IMR-90 (cell line): Measurements from ENCODE around the gene SIK2. TPM values are rescaled to one million over a fixed set of nuclear protein-coding genes. Genes with fewer than 3 reads are reported as not detected.

ENCODE experiments used
- ATAC-seq: fragments of 200-7000 bp; cut with Tn5 transposase; 2 replicates; pipeline ENCODE4 v1.9.1; 2020; ENCODE audit warnings: low read depth, mild to moderate bottlenecking, moderate library complexity
- BruUV-seq: library from RNA; stranded (reverse); fragments of 400-500 nt; replicated peaks from 2 replicates; lab custom pipeline; 2021; lab: Mats Ljungman, UMichigan
- CTCF ChIA-PET: fragments of 300-600 bp; formaldehyde crosslinking; extraction: SDS; loops from one replicate; lab custom pipeline; 2021; ENCODE audit warnings: antibody characterized with exemption; lab: Yijun Ruan, JAX
- POLR2A ChIA-PET: fragments of 300-600 bp; sonication (Branson Sonifier 250); formaldehyde crosslinking; loops from one replicate; lab custom pipeline; 2022; ENCODE audit warnings: antibody characterized with exemption; ENCODE audit not compliant: unreplicated experiment; lab: Charles Lee
- DNase-seq: peaks from one replicate; pipeline ENCODE4 v3.0.0; 2013
- H2AFZ ChIP-seq: replicated peaks from 2 replicates; pipeline ENCODE3; 2013; ENCODE audit warnings: low read length, mild to moderate bottlenecking; ENCODE audit not compliant: poor library complexity
- H2AK5ac ChIP-seq: 2 replicates; pipeline ENCODE4 v1.6.1; 2013; ENCODE audit warnings: low read depth, low read length, inconsistent platforms
- H2AK9ac ChIP-seq: replicated peaks from 2 replicates; pipeline ENCODE3; 2013; ENCODE audit warnings: mild to moderate bottlenecking, low read depth, low read length, moderate library complexity; ENCODE audit not compliant: poor library complexity
- H2BK120ac ChIP-seq: 2 replicates; pipeline ENCODE4 v1.6.1; 2013; ENCODE audit warnings: low read depth, low read length, inconsistent platforms
- H2BK15ac ChIP-seq: 3 replicates; pipeline ENCODE4 v1.6.1; 2013; ENCODE audit warnings: low read depth, low read length, inconsistent platforms
- H2BK20ac ChIP-seq: 2 replicates; pipeline ENCODE4 v1.6.1; 2013; ENCODE audit warnings: low read depth, mild to moderate bottlenecking, inconsistent platforms, low read length, moderate library complexity
- H2BK5ac ChIP-seq: 2 replicates; pipeline ENCODE4 v1.6.1; 2013; ENCODE audit warnings: mild to moderate bottlenecking, low read depth, low read length, inconsistent platforms; ENCODE audit not compliant: poor library complexity, severe bottlenecking
- H3K14ac ChIP-seq: replicated peaks from 2 replicates; pipeline ENCODE4 v1.6.1; 2013; ENCODE audit warnings: low read depth, low read length, inconsistent platforms
- H3K18ac ChIP-seq: 2 replicates; pipeline ENCODE4 v1.6.1; 2013; ENCODE audit warnings: low read depth, low read length, control low read depth
- H3K23ac ChIP-seq: 2 replicates; pipeline ENCODE4 v1.6.1; 2013; ENCODE audit warnings: low read depth, low read length, inconsistent platforms
- H3K27ac ChIP-seq: 2 replicates; pipeline ENCODE4 v1.5.1; 2013; ENCODE audit warnings: mild to moderate bottlenecking, control low read depth, low read length; ENCODE audit not compliant: insufficient read depth
- H3K27me3 ChIP-seq: 2 replicates; pipeline ENCODE4 v1.6.1; 2013; ENCODE audit warnings: low read length; ENCODE audit not compliant: control insufficient read depth, insufficient read depth
- H3K36me3 ChIP-seq: 2 replicates; pipeline ENCODE4 v1.6.1; 2013; ENCODE audit warnings: low read length, mixed read lengths; ENCODE audit not compliant: control insufficient read depth, insufficient read depth
- H3K4ac ChIP-seq: 2 replicates; pipeline ENCODE4 v1.6.1; 2013; ENCODE audit warnings: low read depth, low read length, inconsistent platforms
- H3K4me1 ChIP-seq: 2 replicates; pipeline ENCODE4 v1.6.1; 2013; ENCODE audit warnings: low read length, mixed read lengths; ENCODE audit not compliant: control insufficient read depth, insufficient read depth
- H3K4me2 ChIP-seq: 2 replicates; pipeline ENCODE4 v1.6.1; 2013; ENCODE audit warnings: low read depth, mild to moderate bottlenecking, control low read depth, low read length, moderate library complexity
- H3K4me3 ChIP-seq: 2 replicates; pipeline ENCODE4 v1.5.1; 2013; ENCODE audit warnings: low read depth, mild to moderate bottlenecking, control low read depth, low read length, moderate library complexity; ENCODE audit not compliant: insufficient read depth
- H3K56ac ChIP-seq: 2 replicates; pipeline ENCODE4 v1.6.1; 2013; ENCODE audit warnings: low read length, inconsistent platforms; ENCODE audit not compliant: insufficient read depth; ENCODE audit errors: extremely low read depth
- H3K79me1 ChIP-seq, 2 experiments: 2 replicates each; pipeline ENCODE4 v1.6.1; 2013; ENCODE audit warnings: low read length in 2 of 2, inconsistent platforms in 1 of 2, low read depth in 1 of 2
- H3K9ac ChIP-seq: 2 replicates; pipeline ENCODE4 v1.6.1; 2013; ENCODE audit warnings: low read depth, low read length, control low read depth
- H3K9me1 ChIP-seq: 2 replicates; pipeline ENCODE4 v1.6.1; 2013; ENCODE audit warnings: low read length, inconsistent platforms; ENCODE audit not compliant: insufficient read depth
- H3K9me3 ChIP-seq: 2 replicates; pipeline ENCODE4 v1.6.1; 2013; ENCODE audit warnings: low read length; ENCODE audit not compliant: control insufficient read depth, insufficient read depth
- H4K20me1 ChIP-seq: 2 replicates; pipeline ENCODE4 v1.6.1; 2013; ENCODE audit warnings: low read length, inconsistent platforms; ENCODE audit not compliant: insufficient read depth
- H4K5ac ChIP-seq: 2 replicates; pipeline ENCODE4 v1.6.1; 2013; ENCODE audit warnings: mild to moderate bottlenecking, low read depth, low read length, control low read depth
- H4K8ac ChIP-seq, 2 experiments: 2 replicates each; pipeline ENCODE4 v1.6.1; 2013; ENCODE audit warnings: low read depth in 2 of 2, low read length in 2 of 2, control low read depth in 1 of 2, inconsistent platforms in 1 of 2
- H4K91ac ChIP-seq: 2 replicates; pipeline ENCODE4 v1.6.1; 2013; ENCODE audit warnings: low read depth, low read length, inconsistent platforms; ENCODE audit not compliant: insufficient read depth
- BHLHE40 ChIP-seq: fragments of 150-350 bp; IDR thresholded peaks from 2 replicates; pipeline ENCODE4 v1.6.1; 2016; ENCODE audit warnings: mild to moderate bottlenecking, low read depth, low read length
- CEBPB ChIP-seq: IDR thresholded peaks from 2 replicates; pipeline ENCODE4 v1.6.1; 2012; ENCODE audit warnings: low read depth, low read length, improper control_type of control experiment
- CHD1 ChIP-seq: IDR thresholded peaks from 2 replicates; pipeline ENCODE4 v1.6.1; 2012; ENCODE audit warnings: low read depth, low read length, improper control_type of control experiment
- ELK1 ChIP-seq: fragments of 150-350 bp; IDR thresholded peaks from 2 replicates; pipeline ENCODE4 v1.6.1; 2016; ENCODE audit warnings: low read depth, mild to moderate bottlenecking, low read length, moderate library complexity, borderline replicate concordance
- FOS ChIP-seq: fragments of 150-350 bp; IDR thresholded peaks from 2 replicates; pipeline ENCODE4 v1.6.1; 2016; ENCODE audit warnings: low read depth, low read length
- MAFK ChIP-seq: IDR thresholded peaks from 2 replicates; pipeline ENCODE4 v1.6.1; 2012; ENCODE audit warnings: low read depth, low read length, improper control_type of control experiment
- MXI1 ChIP-seq: IDR thresholded peaks from 2 replicates; pipeline ENCODE4 v1.6.1; 2012; ENCODE audit warnings: low read depth, mild to moderate bottlenecking, low read length, moderate library complexity, borderline replicate concordance
- NFE2L2 ChIP-seq: fragments of 150-350 bp; IDR thresholded peaks from 2 replicates; pipeline ENCODE4 v1.6.1; 2016; ENCODE audit warnings: low read depth, mild to moderate bottlenecking, low read length
- POLR2A ChIP-seq: IDR thresholded peaks from 2 replicates; pipeline ENCODE4 v1.6.1; 2012; ENCODE audit warnings: mild to moderate bottlenecking, low read depth, low read length
- RCOR1 ChIP-seq: IDR thresholded peaks from 2 replicates; pipeline ENCODE4 v1.6.1; 2012; ENCODE audit warnings: mild to moderate bottlenecking, low read length, improper control_type of control experiment; ENCODE audit not compliant: insufficient replicate concordance
- SMC3 ChIP-seq: fragments of 150-350 bp; IDR thresholded peaks from 2 replicates; pipeline ENCODE4 v1.6.1; 2016; ENCODE audit warnings: low read depth, mild to moderate bottlenecking, antibody characterized with exemption, low read length, moderate library complexity
- USF2 ChIP-seq: fragments of 150-350 bp; IDR thresholded peaks from 2 replicates; pipeline ENCODE4 v1.6.1; 2017; ENCODE audit warnings: mild to moderate bottlenecking, antibody characterized with exemption, low read length, low read depth
- WGBS, 2 experiments: methylation state at CpG; one replicate each; pipeline versions ENCODE4 v1.1.5 to v1.1.7; 2013; ENCODE audit warnings: missing lambda C conversion rate in 2 of 2; ENCODE audit not compliant: insufficient read length in 1 of 2; ENCODE audit errors: extremely low coverage in 2 of 2; 5-methylcytosine and 5-hydroxymethylcytosine counted together
- dilution Hi-C: fragments of 300-500 bp; cut with HindIII; formaldehyde crosslinking; loops from one replicate; pipeline ENCODE4 v1.14.3; 2018; ENCODE audit warnings: low sequenced_read_pairs; ENCODE audit not compliant: unreplicated experiment
- in situ Hi-C: fragments of 300-500 bp; cut with MboI; formaldehyde crosslinking; loops from 3 replicates; pipeline ENCODE4 v1.14.3; 2019; ENCODE audit warnings: low sequenced_read_pairs, inconsistent platforms, mixed read lengths
- intact Hi-C: fragments of 100-400 bp; cut with micrococcal nuclease; formaldehyde crosslinking; loops from 2 replicates; pipeline ENCODE4 v1.10.0; 2022
- polyA plus RNA-seq, 3 experiments: library from polyadenylated mRNA; depleted of rRNA; stranded (reverse); fragments of >200 nt; gene quantifications; 2 replicates each; pipeline ENCODE4 v1.2.3, GENCODE V29; 2012; ENCODE audit warnings: low replicate concordance in 1 of 3
- total RNA-seq: library from RNA; depleted of rRNA; stranded (reverse); fragments of >200 nt; gene quantifications from 2 replicates; pipeline ENCODE4 v1.2.3, GENCODE V29; 2012

Gene SIK2
- total and polyA plus RNA-seq, 2 of the 4 experiments (the other 2 are of a cell fraction): 7.9 to 10.4 TPM

GRCh38 chr11:111644922-111645321, 42.7 kb downstream of the SIK2 start:
- H3K14ac ChIP-seq: no peak overlapping the region
- POLR2A ChIA-PET: no interaction called here
- H2BK15ac ChIP-seq: no peak overlapping the region
- no peak for ATAC-seq
- H3K36me3 ChIP-seq: peaks cover 10% of the 10 kb centered on the region
- H3K56ac ChIP-seq: no peak overlapping the region
- intact Hi-C loops (no loop called here), dilution Hi-C loops (no loop called here), in situ Hi-C loops (no loop called here)
- no peak overlapping the region for H2AK9ac ChIP-seq
- no peak overlapping the region for H3K18ac ChIP-seq
- H3K4me2 ChIP-seq: no peak overlapping the region
- H3K9me3 ChIP-seq: no peaks in the 10 kb centered on the region
- peaks cover 6% of the 10 kb centered on the region for H3K9me1 ChIP-seq
- no peak for DNase-seq
- CTCF ChIA-PET: interaction anchor here (0.6 kb wide), 2 partner anchors 36 to 472 kb away, joined by 3 to 4 read pairs; no protein-coding TSS in a partner anchor
- WGBS, 2 experiments: no CpG with 5 or more reads among the region's 1 CpG
- no peak overlapping the region for H4K91ac ChIP-seq
- H3K4ac ChIP-seq: no peak overlapping the region
- no peak overlapping the region for H3K27ac ChIP-seq
- H4K5ac ChIP-seq: no peak overlapping the region
- no peak overlapping the region for H3K9ac ChIP-seq
- no peak overlapping the region for H2BK20ac ChIP-seq
- no peaks in the 10 kb centered on the region for H3K27me3 ChIP-seq
- no peak overlapping the region for H2AFZ ChIP-seq
- peaks cover 38 to 49% of the 10 kb centered on the region in 2 experiments for H3K79me1 ChIP-seq
- BruUV-seq: no TSS peak
- H2BK5ac ChIP-seq: no peak overlapping the region
- H4K20me1 ChIP-seq: peaks cover 11% of the 10 kb centered on the region; the same call in 1 of the 2 replicates
- no peak overlapping the region for H3K4me3 ChIP-seq
- H3K23ac ChIP-seq: no peak overlapping the region
- TF ChIP-seq USF2 (no peak), CHD1 (no peak), MXI1 (no peak), POLR2A (no peak), FOS (no peak), MAFK (no peak), BHLHE40 (no peak), CEBPB (no peak), RCOR1 (no peak), NFE2L2 (no peak), SMC3 (no peak), ELK1 (no peak)
- H4K8ac ChIP-seq: no peak overlapping the region
- no peak overlapping the region for H2BK120ac ChIP-seq
- no peak overlapping the region for H2AK5ac ChIP-seq
- H3K4me1 ChIP-seq: peaks cover 3% of the 10 kb centered on the region; the same call in 1 of the 2 replicates
